DOHH2 (cell line): ENCODE measurements around the gene USP32.
"Not testable (repeated sequence)": the region's sequence is repeated elsewhere in the genome, so short reads cannot be mapped to it uniquely, and the experiment has no call there.

ENCODE experiments used
- H3F3A ChIP-seq: fragments of 200-600 bp; sonication (generic), shearing (Covaris generic); 2 replicates; pipeline ENCODE4 v1.6.0; 2016; ENCODE audit warnings: antibody characterized with exemption, mild to moderate bottlenecking; ENCODE audit not compliant: control insufficient read depth, insufficient read depth
- H3K27ac ChIP-seq: fragments of 200-600 bp; sonication (generic); 2 replicates; pipeline ENCODE4 v1.5.1; 2014; ENCODE audit warnings: low read depth, mild to moderate bottlenecking, low read length, moderate library complexity
- H3K27me3 ChIP-seq: fragments of 200-600 bp; sonication (generic); 2 replicates; pipeline ENCODE4 v1.6.1; 2014; ENCODE audit warnings: mild to moderate bottlenecking, low read length, mixed read lengths; ENCODE audit not compliant: control insufficient read depth
- H3K36me3 ChIP-seq: fragments of 200-600 bp; sonication (generic); 2 replicates; pipeline ENCODE4 v1.6.1; 2014; ENCODE audit warnings: mild to moderate bottlenecking, low read length, moderate library complexity, mixed read lengths; ENCODE audit not compliant: control insufficient read depth
- H3K4me1 ChIP-seq: fragments of 200-600 bp; sonication (generic); 2 replicates; pipeline ENCODE4 v1.6.1; 2014; ENCODE audit warnings: mild to moderate bottlenecking, low read length, mixed read lengths; ENCODE audit not compliant: control insufficient read depth
- H3K4me2 ChIP-seq: fragments of 200-600 bp; sonication (generic); 2 replicates; pipeline ENCODE4 v1.6.0; 2014; ENCODE audit warnings: mild to moderate bottlenecking, low read length, moderate library complexity
- H3K4me3 ChIP-seq: fragments of 200-600 bp; sonication (generic); 2 replicates; pipeline ENCODE4 v1.5.1; 2014; ENCODE audit warnings: mild to moderate bottlenecking, low read length, mixed read lengths
- H3K79me2 ChIP-seq: fragments of 200-600 bp; sonication (generic); 2 replicates; pipeline ENCODE4 v1.6.1; 2014; ENCODE audit warnings: mild to moderate bottlenecking, low read length, mixed read lengths; ENCODE audit not compliant: control insufficient read depth
- H3K9me2 ChIP-seq: fragments of 200-600 bp; sonication (generic); replicated peaks from 2 replicates; pipeline ENCODE4 v1.6.1; 2014; ENCODE audit warnings: mild to moderate bottlenecking, low read length, mixed read lengths; ENCODE audit not compliant: control insufficient read depth
- H3K9me3 ChIP-seq: fragments of 200-600 bp; sonication (generic); 2 replicates; pipeline ENCODE4 v1.6.1; 2014; ENCODE audit warnings: antibody characterized with exemption, low read length, mixed read lengths; ENCODE audit not compliant: control insufficient read depth, insufficient read depth
- H4K20me1 ChIP-seq: fragments of 200-600 bp; sonication (generic); 2 replicates; pipeline ENCODE4 v1.6.0; 2014; ENCODE audit warnings: low read depth, mild to moderate bottlenecking, antibody characterized with exemption, low read length, moderate library complexity; ENCODE audit not compliant: control insufficient read depth, insufficient read depth
- CTCF ChIP-seq: fragments of 200-600 bp; sonication (generic); IDR thresholded peaks from one replicate; pipeline ENCODE4 v1.5.1; 2014; ENCODE audit warnings: antibody characterized with exemption, mild to moderate bottlenecking, low read depth, low read length; ENCODE audit not compliant: poor library complexity, severe bottlenecking
- EZH2phosphoT487 ChIP-seq: fragments of 200-600 bp; sonication (generic); IDR thresholded peaks from 2 replicates; pipeline ENCODE4 v1.6.1; 2017; ENCODE audit warnings: borderline replicate concordance, mild to moderate bottlenecking, antibody characterized with exemption, low read length, moderate library complexity, mixed read lengths

USP32 gene

GRCh38 chr17:60435244-60436167, 43.6 kb upstream of the USP32 start:
- no peak overlapping the region for H3K4me3 ChIP-seq
- H3K27ac ChIP-seq, result no peak overlapping the region
- no peaks in the 10 kb centered on the region for H3F3A ChIP-seq
- TF ChIP-seq CTCF (peak; percentile 94), EZH2phosphoT487 (no peak)
- peaks cover 8% of the 10 kb centered on the region; the same call in 1 of the 2 replicates for H3K9me3 ChIP-seq
- no peaks in the 10 kb centered on the region for H3K79me2 ChIP-seq
- H3K36me3 ChIP-seq, result no peaks in the 10 kb centered on the region
- no peaks in the 10 kb centered on the region for H3K4me1 ChIP-seq
- no peaks in the 10 kb centered on the region for H3K9me2 ChIP-seq
- H3K4me2 ChIP-seq, result no peak overlapping the region
- no peaks in the 10 kb centered on the region for H4K20me1 ChIP-seq
- H3K27me3 ChIP-seq, result peaks cover 3% of the 10 kb centered on the region; the same call in 1 of the 2 replicates

DNA sequence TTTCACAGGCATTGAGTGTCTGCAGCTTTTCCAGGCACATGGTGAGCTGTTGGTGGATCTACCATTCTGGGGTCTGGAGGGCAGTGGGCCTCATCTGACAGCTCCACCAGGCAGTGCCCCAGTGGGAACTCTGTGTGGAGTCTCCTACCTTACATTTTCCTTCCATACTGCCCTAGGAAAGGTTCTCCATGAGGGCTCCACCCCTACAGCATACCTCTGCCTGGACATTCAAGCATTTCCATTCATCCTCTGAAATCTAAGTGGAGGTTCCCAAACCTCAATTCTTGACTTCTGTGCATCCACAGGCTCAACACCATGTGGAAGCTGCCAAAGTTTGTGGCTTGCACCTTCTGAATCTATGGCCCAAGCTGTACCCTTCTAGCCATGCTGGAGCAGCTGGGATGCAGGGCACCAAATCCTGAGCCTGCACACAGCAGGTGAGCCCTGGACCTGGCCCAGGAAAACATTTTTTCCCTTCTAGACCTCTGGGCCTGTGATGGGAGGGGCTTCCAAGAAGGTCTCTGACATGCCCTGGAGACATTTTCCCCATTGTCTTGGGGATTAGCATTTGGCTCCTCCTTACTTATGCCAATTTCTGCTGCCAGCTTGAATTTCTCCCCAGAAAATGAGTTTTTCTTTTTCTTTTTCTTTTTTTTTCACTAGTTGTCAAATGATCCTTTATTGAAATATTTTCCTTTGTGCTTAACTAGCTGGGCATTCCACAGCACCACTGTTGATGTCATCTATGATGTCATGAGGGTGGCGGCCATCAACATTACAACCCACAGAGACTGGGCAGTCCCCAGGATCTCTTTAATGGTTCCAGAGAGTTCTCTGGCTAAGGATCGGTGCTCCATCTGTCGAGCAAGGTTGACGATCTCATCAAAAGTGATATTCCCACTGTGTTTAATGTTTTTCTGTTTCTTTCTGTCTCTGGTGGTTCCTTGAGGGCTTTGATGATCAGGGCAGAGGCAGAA, 41.4 kb upstream of the USP32 start:
- H3K4me2 ChIP-seq, H3K36me3 ChIP-seq, H3K4me1 ChIP-seq, H3K79me2 ChIP-seq, H3K9me2 ChIP-seq, H3K9me3 ChIP-seq, H3K27me3 ChIP-seq, H3K4me3 ChIP-seq, H4K20me1 ChIP-seq, H3F3A ChIP-seq, H3K27ac ChIP-seq: not testable (repeated sequence)

GRCh38 chr17:60430561-60430960, 38.6 kb upstream of the USP32 start:
- not testable (repeated sequence) for H3K27me3 ChIP-seq, H3K9me2 ChIP-seq, H3K9me3 ChIP-seq, H3F3A ChIP-seq, H3K79me2 ChIP-seq, H3K36me3 ChIP-seq, H3K4me1 ChIP-seq, H4K20me1 ChIP-seq, H3K4me2 ChIP-seq, H3K27ac ChIP-seq, H3K4me3 ChIP-seq

DNA sequence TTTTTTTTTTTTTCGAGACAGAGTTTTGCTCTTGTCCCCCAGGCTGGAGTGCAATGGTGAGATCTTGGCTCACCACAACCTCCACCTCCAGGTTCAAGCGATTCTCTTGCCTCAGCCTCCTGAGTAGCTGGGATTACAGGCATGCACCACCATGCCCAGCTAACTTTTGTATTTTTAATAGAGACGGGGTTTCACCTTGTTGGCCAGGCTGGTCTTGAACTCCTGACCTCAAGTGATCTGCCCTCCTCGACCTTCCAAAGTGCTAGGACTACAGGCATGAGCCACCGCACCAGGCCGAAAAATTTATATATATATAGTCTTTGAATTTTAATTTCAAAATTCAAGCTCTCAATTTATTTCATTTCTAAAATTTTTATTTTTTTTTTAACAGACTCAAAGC, 36.6 kb upstream of the USP32 start:
- not testable (repeated sequence) for H3K79me2 ChIP-seq, H3K4me1 ChIP-seq, H4K20me1 ChIP-seq, H3K27ac ChIP-seq, H3K9me2 ChIP-seq, H3K4me2 ChIP-seq, H3K27me3 ChIP-seq, H3K4me3 ChIP-seq, H3K36me3 ChIP-seq, H3K9me3 ChIP-seq, H3F3A ChIP-seq
